Pancreas (tissue), 10 donors: ENCODE results near the gene CD96. TPM values are rescaled to one million over a fixed set of nuclear protein-coding genes. Genes with fewer than 3 reads are reported as not detected.
A peak's percentile ranks its signal among the peaks of the same experiment; 100 is the strongest.

Experiments used
- ATAC-seq, 4 donors: fragments of 200-7000 bp; cut with Tn5 transposase; one replicate each; pipeline versions ENCODE4 v1.8.0 to v1.9.1; 2020; ENCODE audit warnings: mild to moderate bottlenecking in 4 of 4, moderate library complexity in 4 of 4
- DNase-seq, 6 donors: peaks; one replicate each; pipeline ENCODE4 v3.0.0-alpha.2; 2020
- FAIRE-seq: peaks from 2 replicates; lab custom pipeline; 2012; peaks lifted over from hg19 to GRCh38; lab: Jason Lieb, UNC
- H3K27ac ChIP-seq, 4 donors: fragments of 200-600 bp; sonication (generic); 1 replicate in 3 of 4; 2 replicates in 1 of 4; pipeline versions ENCODE4 v1.5.0 to v1.8.0; 2020
- H3K27me3 ChIP-seq, 4 donors: fragments of 200-600 bp; one replicate each; pipeline ENCODE4 v1.8.0; 2021
- H3K36me3 ChIP-seq, 3 donors: fragments of 200-600 bp; sonication (generic) in 1 of 3; one replicate each; pipeline versions ENCODE4 v1.5.0 to v1.8.0; 2020 to 2021
- H3K4me1 ChIP-seq, 3 donors: fragments of 200-600 bp; one replicate each; pipeline ENCODE4 v1.8.0; 2021
- H3K4me3 ChIP-seq, 4 donors: fragments of 200-600 bp; sonication (generic) in 2 of 4; one replicate each; pipeline versions ENCODE4 v1.5.0 to v1.8.0; 2020 to 2021
- H3K9me3 ChIP-seq, 4 donors: fragments of 200-600 bp; one replicate each; pipeline ENCODE4 v1.8.0; 2021
- WGBS, 2 donors: extraction: QIAGEN DNeasy Blood & Tissue Kit; methylation state at CpG; one replicate each; pipeline ENCODE4 v1.1.7; 2013; 5-methylcytosine and 5-hydroxymethylcytosine counted together
- intact Hi-C, 3 donors: fragments of 100-400 bp; cut with DNase I; formaldehyde crosslinking; loops; one replicate each; pipeline versions ENCODE4 v1.11.1 to v1.14.2; 2022
- polyA plus RNA-seq, 2 donors: library from polyadenylated mRNA; stranded (reverse); fragments of 200-250 nt; gene quantifications; one replicate each; pipeline ENCODE4 v1.2.3, GENCODE V29; 2013
- total RNA-seq, 6 donors: library from RNA; stranded (reverse); fragmentation: NEBNext Ultra II Directional in 4 of 6; extraction: Animal tissue kit (Norgen Biotek cat#: 25700) in 4 of 6; gene quantifications; one replicate each; pipeline versions ENCODE4 v1.2.1 to v1.2.4, GENCODE V29; 2021 to 2023
- TF ChIP-seq, protein P1 (sequence below), 4 donors: fragments of 200-600 bp; sonication (generic) in 3 of 4; IDR thresholded peaks; one replicate each; pipeline versions ENCODE4 v1.5.0 to v1.8.0; 2021; ENCODE audit warnings: antibody characterized with exemption in 4 of 4
- donor health status: healthy with polysubstance abuse.
- donor health status: DM: no; HTN: no; CAD: no; lungs with moderate emphysema.
- donor health status: DM: no; HTN: no; CAD: no.
- donor health status: control.
- donor health status: control.
- donor health status: Bipolar disorder and iron deficiency.
- donor health status: DM: yes; HTN: yes; CAD: no.
- donor health status: DM: no; HTN: no; CAD: no.
- donor health status: DM: no; HTN: no; CAD: no.
- donor health status: DM: yes; HTN: yes; CAD: no.

The CD96 gene
- total and polyA plus RNA-seq, 8 donors: 0.12 to 1.9 (median 0.47) TPM

DNA sequence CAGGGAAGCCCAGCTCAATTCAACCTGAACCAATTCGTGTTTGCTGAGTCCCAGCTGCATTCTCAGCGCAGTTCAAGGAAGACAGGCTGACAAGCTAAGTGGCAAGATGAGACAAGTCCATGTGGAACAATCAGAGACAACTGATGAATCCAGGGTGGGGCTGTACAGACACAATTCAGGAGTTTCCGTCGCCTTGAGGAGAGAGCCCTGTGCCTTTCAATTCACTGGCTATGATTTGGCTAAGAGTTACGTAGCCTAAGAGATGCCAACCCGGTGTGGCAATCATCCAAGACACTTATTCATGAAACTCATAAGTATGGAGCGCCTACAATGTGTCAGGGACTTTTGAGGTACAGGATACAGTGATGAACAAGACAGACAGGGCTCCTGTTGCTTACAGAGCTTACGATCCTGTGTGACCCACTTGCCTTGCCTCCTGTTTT lies 68.6 kb downstream of the CD96 start:
- no peak for FAIRE-seq
- intact Hi-C loops: no loop called here

DNA sequence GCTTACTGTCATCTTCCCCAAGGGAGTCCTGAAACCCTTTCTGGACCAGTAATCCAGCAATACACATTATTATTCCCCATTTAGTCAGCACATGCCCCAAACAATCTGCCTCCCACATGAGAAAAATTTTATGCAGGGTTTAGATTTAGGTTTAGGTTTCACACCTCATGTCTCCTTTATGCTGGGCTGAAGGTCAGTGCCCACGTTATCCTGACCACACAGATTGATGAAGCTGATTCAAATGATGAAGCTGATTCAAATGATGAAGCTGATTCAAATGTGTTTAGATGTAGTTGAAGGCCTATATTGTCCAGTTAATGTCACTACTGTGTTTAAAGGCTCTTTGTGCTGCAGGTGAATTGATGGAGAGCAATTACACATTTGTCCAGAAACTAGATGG lies 71.3 kb downstream of the CD96 start:
- H3K36me3 ChIP-seq: no peaks in the 10 kb centered on the region
- WGBS, 2 donors: 59 to 67% methylated on average over 1 of the region's 1 CpG
- no peaks in the 10 kb centered on the region for H3K4me1 ChIP-seq
- H3K4me3 ChIP-seq: no peak overlapping the region
- ATAC-seq: no peak
- intact Hi-C loops: no loop called here
- no peak for DNase-seq
- no peaks in the 10 kb centered on the region for H3K9me3 ChIP-seq
- H3K27me3 ChIP-seq: no peaks in the 10 kb centered on the region
- TF ChIP-seq, protein P1, sequence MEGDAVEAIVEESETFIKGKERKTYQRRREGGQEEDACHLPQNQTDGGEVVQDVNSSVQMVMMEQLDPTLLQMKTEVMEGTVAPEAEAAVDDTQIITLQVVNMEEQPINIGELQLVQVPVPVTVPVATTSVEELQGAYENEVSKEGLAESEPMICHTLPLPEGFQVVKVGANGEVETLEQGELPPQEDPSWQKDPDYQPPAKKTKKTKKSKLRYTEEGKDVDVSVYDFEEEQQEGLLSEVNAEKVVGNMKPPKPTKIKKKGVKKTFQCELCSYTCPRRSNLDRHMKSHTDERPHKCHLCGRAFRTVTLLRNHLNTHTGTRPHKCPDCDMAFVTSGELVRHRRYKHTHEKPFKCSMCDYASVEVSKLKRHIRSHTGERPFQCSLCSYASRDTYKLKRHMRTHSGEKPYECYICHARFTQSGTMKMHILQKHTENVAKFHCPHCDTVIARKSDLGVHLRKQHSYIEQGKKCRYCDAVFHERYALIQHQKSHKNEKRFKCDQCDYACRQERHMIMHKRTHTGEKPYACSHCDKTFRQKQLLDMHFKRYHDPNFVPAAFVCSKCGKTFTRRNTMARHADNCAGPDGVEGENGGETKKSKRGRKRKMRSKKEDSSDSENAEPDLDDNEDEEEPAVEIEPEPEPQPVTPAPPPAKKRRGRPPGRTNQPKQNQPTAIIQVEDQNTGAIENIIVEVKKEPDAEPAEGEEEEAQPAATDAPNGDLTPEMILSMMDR (IDR thresholded peaks at IDR 0.05): no peak
- no peak overlapping the region for H3K27ac ChIP-seq
- FAIRE-seq: no peak

More for the DNA sequence above, 68.6 kb downstream of the CD96 start:
- no peak for DNase-seq
- TF ChIP-seq, protein P1 (IDR thresholded peaks at IDR 0.05): no peak
- no peaks in the 10 kb centered on the region for H3K27me3 ChIP-seq
- no peaks in the 10 kb centered on the region for H3K9me3 ChIP-seq
- no peak overlapping the region for H3K4me3 ChIP-seq
- WGBS, 2 donors: 79 to 84% methylated on average over 8 of the region's 8 CpGs
- H3K4me1 ChIP-seq: no peaks in the 10 kb centered on the region
- no peaks in the 10 kb centered on the region for H3K36me3 ChIP-seq
- ATAC-seq: no peak
- no peak overlapping the region for H3K27ac ChIP-seq

GRCh38 chr3:111615880-111616279 lies 73.9 kb downstream of the CD96 start:
- Histone ChIP-seq H3K27me3 (no peaks in the 10 kb centered on the region), H3K36me3 (no peaks in the 10 kb centered on the region), H3K4me3 (no peak overlapping the region), H3K9me3 (no peaks in the 10 kb centered on the region), H3K27ac (no peak overlapping the region), H3K4me1 (no peaks in the 10 kb centered on the region)
- no peak for DNase-seq
- TF ChIP-seq, protein P1 (IDR thresholded peaks at IDR 0.05): no peak
- intact Hi-C loops: no loop called here
- 61 to 70% methylated on average over 3 of the region's 3 CpGs for WGBS, 2 donors
- FAIRE-seq: no peak
- ATAC-seq: no peak

- no peaks in the 10 kb centered on the region for H3K36me3 ChIP-seq
- H3K27me3 ChIP-seq: no peaks in the 10 kb centered on the region
- no peak overlapping the region for H3K27ac ChIP-seq
- H3K4me3 ChIP-seq: no peak overlapping the region
- no peaks in the 10 kb centered on the region for H3K4me1 ChIP-seq
- FAIRE-seq (no peak), ATAC-seq (no peak), DNase-seq (peak in 1 of 6 donors; percentile 44)
- WGBS, 2 donors: 84 to 90% methylated on average over 6 of the region's 6 CpGs
- intact Hi-C loops: no loop called here
- H3K9me3 ChIP-seq: no peaks in the 10 kb centered on the region
- TF ChIP-seq, protein P1 (IDR thresholded peaks at IDR 0.05): no peak
These were observed 74.6 kb downstream of the CD96 start for GRCh38 chr3:111616417-111617105.

- H3K4me1 ChIP-seq: no peaks in the 10 kb centered on the region
- no peak overlapping the region for H3K4me3 ChIP-seq
- no peaks in the 10 kb centered on the region for H3K36me3 ChIP-seq
- no peak for FAIRE-seq
- no peak for ATAC-seq
- H3K27ac ChIP-seq: no peak overlapping the region
- TF ChIP-seq, protein P1 (IDR thresholded peaks at IDR 0.05): no peak
- no peak for DNase-seq
- H3K9me3 ChIP-seq: no peaks in the 10 kb centered on the region
- H3K27me3 ChIP-seq: no peaks in the 10 kb centered on the region
- intact Hi-C loops: no loop called here
- 89 to 96% methylated on average over 3 of the region's 3 CpGs for WGBS, 2 donors
These were observed 75.4 kb downstream of the CD96 start for GRCh38 chr3:111617406-111617805.
